HG02973 (cell line): ENCODE measurements around the gene ATP7B.
A peak's percentile ranks its signal among the peaks of the same experiment; 100 is the strongest.
"Not testable (repeated sequence)": the region's sequence is repeated elsewhere in the genome, so short reads cannot be mapped to it uniquely, and the experiment has no call there.

Source experiments
- ATAC-seq: cut with Tn5 transposase; IDR thresholded peaks from one replicate; pipeline ENCODE4 v1.9.1; 2021; ENCODE audit warnings: moderate library complexity; ENCODE audit not compliant: unreplicated experiment

ATP7B gene

GRCh38 chr13:52006523-52007245, 4.6 kb downstream of the ATP7B start:
- no peak for ATAC-seq

GRCh38 chr13:52005841-52006522, 5.3 kb downstream of the ATP7B start:
- ATAC-seq = no peak

DNA sequence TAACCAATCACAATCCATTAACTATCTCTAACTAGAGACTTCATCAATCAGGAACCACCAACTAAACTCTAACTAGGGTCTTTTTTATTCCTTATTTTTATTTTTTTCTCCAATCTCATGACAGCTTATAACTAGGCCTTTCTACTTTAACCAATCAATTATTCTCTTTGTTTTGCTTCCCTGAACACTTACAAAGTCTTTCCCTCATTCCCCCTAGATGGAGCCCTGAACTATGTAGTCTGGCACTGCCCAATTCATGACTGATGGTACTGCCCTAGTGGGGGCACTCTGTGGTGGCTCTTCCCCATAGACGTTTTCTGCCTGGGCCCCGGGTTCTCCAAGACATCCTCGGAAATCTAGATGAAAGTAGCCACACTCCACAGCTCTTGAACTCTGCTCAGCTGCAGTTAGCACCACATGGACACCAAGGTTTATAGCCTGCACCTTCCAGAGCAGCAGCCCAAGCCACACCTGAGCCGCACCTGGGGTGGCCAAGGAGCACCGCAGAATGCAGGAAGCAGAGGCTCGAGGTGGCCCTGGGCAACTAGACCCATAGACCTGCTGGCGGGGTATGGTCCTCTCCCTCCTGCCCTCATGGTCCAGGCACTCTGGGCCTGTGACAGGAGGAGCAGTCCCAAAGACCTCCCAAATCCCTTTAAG, 6.6 kb downstream of the ATP7B start:
- no peak for ATAC-seq

GRCh38 chr13:52003541-52003940, 7.7 kb downstream of the ATP7B start:
- ATAC-seq = no peak

- ATAC-seq = no peak
Observed at GRCh38 chr13:52002361-52002760, 8.9 kb downstream of the ATP7B start.

GRCh38 chr13:52001120-52001731, 10.0 kb downstream of the ATP7B start:
- peak; percentile 82 for ATAC-seq

- ATAC-seq = no peak
Observed at GRCh38 chr13:51999921-52000320, 11.3 kb downstream of the ATP7B start.

DNA sequence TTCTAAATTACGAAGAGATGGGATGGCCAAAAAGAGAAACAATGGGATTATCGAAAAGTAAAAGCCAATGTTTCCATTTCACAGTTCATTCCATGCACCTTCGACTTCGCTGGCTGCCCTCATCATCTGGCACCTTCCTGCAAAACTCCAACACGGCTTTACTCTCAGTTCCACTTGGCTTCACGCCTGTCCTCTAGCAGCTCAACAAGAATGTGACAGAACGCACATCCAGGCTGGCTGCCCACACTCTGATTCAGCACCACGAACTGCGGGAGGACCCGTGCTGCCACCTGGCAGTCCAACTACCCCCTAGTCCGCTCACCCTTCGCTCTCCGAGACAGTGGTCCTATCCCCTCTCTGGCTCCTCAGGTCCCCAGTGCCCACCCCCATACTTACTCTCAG, 11.7 kb downstream of the ATP7B start:
- no peak for ATAC-seq

DNA sequence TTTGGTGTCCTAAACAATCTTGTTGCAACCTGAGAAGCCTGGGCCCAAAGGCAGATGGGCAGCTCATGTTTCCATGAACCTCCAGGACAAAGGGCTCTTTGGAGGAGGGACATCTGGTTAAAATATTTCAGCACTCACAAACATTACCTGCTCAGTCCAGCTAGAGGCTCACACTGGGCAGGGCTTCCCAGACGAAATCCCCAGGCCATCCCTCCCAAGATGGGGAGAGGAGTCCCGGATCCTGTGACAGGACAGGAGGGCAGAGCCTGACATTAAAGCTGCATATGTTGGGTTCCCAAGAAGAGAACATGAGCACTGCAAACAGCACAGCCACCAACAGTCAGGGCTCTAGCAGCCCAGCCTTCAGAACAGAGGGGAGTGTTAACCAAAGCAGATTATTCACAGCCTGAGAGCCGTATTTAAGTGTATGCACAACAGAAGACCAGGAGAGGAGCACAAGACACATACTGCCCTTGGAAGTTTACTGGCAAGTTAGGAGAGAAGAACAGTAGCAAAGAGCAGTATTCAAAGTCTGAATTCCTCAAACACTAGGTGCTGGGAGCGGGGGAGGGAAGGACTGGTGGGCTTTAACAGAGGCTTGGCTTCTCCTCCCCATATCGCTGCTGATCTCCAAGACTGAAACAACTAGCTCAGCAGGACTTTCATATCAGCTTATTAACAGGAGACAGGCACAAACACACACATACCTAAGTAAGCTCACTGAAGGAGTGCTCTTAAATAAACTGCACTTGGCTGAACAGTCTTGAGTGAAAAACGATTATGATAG, 12.3 kb downstream of the ATP7B start:
- no peak for ATAC-seq

DNA sequence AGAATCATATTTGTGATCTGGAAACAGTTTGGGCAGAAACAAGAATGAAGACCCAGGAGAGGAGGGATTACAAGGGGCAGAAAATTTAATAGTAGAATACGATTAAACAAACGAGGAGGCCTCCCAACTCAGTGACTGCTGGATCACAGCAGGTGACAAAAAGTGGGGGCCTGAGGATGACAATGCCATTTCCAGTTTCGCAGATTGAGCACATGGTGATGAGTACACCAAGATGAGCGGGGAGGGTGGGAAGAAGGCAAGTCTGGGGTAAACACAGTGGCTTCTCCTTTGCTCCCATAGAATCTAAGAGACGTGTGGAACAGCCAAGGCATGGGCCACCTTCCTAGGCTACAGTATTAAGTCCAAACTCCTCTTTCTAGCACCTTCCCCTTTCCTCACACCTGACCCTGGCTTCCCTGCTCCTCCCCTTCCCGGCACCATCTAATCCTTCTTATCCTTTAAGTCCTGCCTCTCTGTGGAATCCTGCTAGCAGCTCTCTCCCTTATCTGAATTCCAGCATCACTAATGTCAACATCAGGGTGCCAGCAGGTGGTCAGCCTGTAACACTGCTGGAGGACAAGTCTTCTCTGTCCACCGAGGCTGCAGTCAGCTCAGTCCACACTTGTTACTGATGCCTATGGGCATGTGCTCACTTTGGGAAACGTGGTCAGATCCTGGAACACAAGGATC, 13.5 kb downstream of the ATP7B start:
- ATAC-seq = no peak

GRCh38 chr13:51997186-51997585, 14.1 kb downstream of the ATP7B start:
- ATAC-seq = no peak

DNA sequence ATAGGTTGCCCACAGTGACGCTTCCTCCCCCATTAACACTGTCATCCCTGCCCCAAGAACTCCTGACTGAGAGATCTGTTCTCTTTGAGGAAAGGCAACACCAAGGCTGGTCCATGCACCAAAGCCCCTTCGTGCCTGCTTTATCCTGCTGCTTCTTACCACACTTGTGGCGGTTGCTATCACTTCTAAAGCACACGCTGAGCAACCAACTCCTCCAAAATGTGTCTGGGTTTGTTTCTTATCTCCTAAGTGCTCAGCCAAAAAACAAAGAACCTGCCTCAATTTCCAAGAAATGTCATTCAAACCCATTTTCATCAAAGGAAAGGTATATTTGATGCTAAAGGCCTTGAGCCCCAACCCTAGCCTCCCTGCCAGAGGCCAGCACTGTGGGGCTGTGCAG, 14.6 kb downstream of the ATP7B start:
- ATAC-seq = no peak

GRCh38 chr13:51995677-51996551, 15.3 kb downstream of the ATP7B start:
- ATAC-seq = no peak

DNA sequence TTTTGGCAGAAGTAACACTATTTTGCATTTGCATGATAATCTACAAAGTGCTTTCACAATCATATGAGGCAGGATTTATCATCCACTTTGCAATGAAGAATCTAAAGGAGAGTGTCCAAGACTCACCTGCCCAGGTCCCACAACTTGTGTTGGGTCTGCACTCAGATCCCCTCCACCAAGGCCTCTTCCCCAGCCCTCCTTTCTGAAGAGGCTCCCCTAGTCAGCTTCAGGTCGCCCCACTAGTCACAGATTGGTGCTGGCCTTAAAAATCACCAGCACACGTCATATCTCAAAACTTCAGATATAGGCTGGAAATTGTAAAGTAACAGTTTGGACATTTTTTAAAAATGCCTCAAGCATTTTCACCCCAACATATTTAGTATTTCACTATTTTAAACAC, 17.5 kb downstream of the ATP7B start:
- ATAC-seq = no peak

- ATAC-seq = no peak
Observed at GRCh38 chr13:51988988-51989618, 22.1 kb downstream of the ATP7B start.

DNA sequence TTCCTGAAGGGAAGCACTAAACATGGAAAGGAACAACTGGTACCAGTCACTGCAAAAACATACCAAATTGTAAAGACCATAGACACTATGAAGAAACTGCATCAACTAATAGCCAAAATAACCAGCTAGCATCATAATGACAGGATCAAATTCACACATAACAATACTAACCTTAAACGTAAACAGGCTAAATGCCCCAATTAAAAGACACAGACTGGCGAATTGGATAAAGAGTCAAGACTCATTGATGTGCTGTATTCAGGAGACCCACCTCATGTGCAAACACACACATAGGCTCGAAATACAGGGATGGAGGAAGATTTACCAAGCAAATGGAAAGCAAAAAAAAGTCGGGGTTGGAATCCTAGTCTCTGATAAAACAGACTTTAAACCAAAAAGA, 26.3 kb downstream of the ATP7B start:
- not testable (repeated sequence) for ATAC-seq

DNA sequence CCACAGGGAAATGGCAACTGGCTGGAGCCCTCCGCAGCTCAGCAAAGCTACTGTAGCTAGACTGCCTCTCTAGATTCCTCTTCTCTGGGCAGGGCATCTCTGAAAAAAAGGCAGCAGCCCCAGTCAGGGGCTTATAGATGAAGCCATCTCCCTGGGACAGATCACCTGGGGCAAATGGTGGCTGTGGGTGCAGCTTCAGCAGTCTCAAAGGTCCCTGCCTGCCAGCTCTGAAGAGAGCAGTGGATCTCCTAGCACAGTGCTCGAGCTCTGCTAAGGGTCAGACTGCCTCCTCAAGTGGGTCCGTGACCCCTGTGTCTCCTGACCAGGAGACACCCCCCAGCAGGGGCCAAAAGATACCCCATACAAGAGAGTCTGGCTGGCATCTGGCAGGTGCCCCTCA, 28.0 kb downstream of the ATP7B start:
- not testable (repeated sequence) for ATAC-seq

GRCh38 chr13:51981355-51981754, 29.9 kb downstream of the ATP7B start:
- no peak for ATAC-seq

GRCh38 chr13:51980908-51981307, 30.3 kb downstream of the ATP7B start:
- ATAC-seq = no peak
